ENCODE results near the gene ACRBP.

GRCh38 chr12:6653987-6654386 lies 6.8 kb upstream of the ACRBP start:
- TF ChIP-seq POLR2A (IDR thresholded peaks at IDR 0.05; ENCODE audit: low read depth, low read length), result no peak
- TF ChIP-seq POLR2AphosphoS5 (IDR thresholded peaks at IDR 0.05; ENCODE audit: low read depth, low read length), result no peak
- TF ChIP-seq TAF1 (IDR thresholded peaks at IDR 0.05; ENCODE audit: low read depth, low read length), result no peak
- TF ChIP-seq PAX5 (IDR thresholded peaks at IDR 0.05; ENCODE audit: insufficient read depth, low read length, severe bottlenecking), result no peak
- no peak for TF ChIP-seq POU2F2 (IDR thresholded peaks at IDR 0.05; ENCODE audit: low read depth, low read length)
